HUES48 (cell line): Measurements from ENCODE around the gene C11orf21.
"Not testable (repeated sequence)": the region's sequence is repeated elsewhere in the genome, so short reads cannot be mapped to it uniquely, and the experiment has no call there.

ENCODE experiments used
- H3K27ac ChIP-seq: one replicate; pipeline ENCODE4 v1.7.0; 2013; ENCODE audit warnings: low read depth, low read length, inconsistent platforms
- H3K27me3 ChIP-seq: 2 replicates; pipeline ENCODE4 v1.6.1; 2013; ENCODE audit warnings: mild to moderate bottlenecking, low read length; ENCODE audit not compliant: control insufficient read depth, insufficient read depth
- H3K36me3 ChIP-seq: 2 replicates; pipeline ENCODE4 v1.6.1; 2013; ENCODE audit warnings: low read length; ENCODE audit not compliant: control insufficient read depth, insufficient read depth
- H3K4me1 ChIP-seq: 2 replicates; pipeline ENCODE4 v1.6.1; 2013; ENCODE audit warnings: mild to moderate bottlenecking, low read length; ENCODE audit not compliant: control insufficient read depth, insufficient read depth
- H3K4me3 ChIP-seq: 2 replicates; pipeline ENCODE4 v1.5.1; 2013; ENCODE audit warnings: mild to moderate bottlenecking, low read depth, low read length
- H3K9ac ChIP-seq: 2 replicates; pipeline ENCODE4 v1.6.1; 2013; ENCODE audit warnings: mild to moderate bottlenecking, low read depth, low read length, moderate library complexity
- H3K9me3 ChIP-seq: 2 replicates; pipeline ENCODE4 v1.6.1; 2013; ENCODE audit warnings: low read length; ENCODE audit not compliant: control insufficient read depth, insufficient read depth

C11orf21 gene

GRCh38 chr11:2301631-2302305, at the start of gene C11orf21, which contains the start of gene TSPAN32:
C11orf21 (minus strand) TSS chr11:2301918; CDS start chr11:2301808, 110 bp downstream.
TSPAN32 (plus strand) TSS chr11:2302013; CDS start chr11:2302150, 137 bp downstream.
- Histone ChIP-seq H3K4me3 (no peak within 1 kb of the TSS), H3K36me3 (no peaks in the 10 kb centered on the region), H3K9me3 (no peaks in the 10 kb centered on the region), H3K4me1 (no peaks in the 10 kb centered on the region), H3K27ac (no peak within 1 kb of the TSS), H3K27me3 (no peaks in the 10 kb centered on the region), H3K9ac (no peak within 1 kb of the TSS)

DNA sequence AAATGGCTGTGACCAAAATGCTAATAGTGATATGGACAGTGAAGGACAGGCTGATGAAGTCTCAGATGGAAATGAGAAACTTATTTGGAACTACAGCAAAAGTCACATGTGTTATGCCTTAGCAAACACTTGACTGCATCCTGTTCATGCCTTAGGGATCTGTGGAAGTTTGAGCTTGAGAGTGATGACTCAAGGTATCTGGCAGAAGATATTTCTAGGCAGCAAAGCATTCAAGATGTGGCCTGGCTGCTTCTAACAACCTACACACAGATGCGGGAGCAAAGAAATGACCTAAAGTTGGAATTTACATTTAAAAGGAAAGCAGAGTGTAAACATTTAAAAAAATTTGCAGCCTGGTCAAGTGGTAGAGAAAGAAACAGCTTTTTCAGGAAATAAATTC, 47.3 kb upstream of the C11orf21 start:
- Histone ChIP-seq H3K4me1 (no peaks in the 10 kb centered on the region), H3K36me3 (no peaks in the 10 kb centered on the region), H3K9me3 (peaks cover 22% of the 10 kb centered on the region), H3K4me3 (no peak overlapping the region), H3K9ac (no peak overlapping the region), H3K27me3 (no peaks in the 10 kb centered on the region), H3K27ac (no peak overlapping the region)

DNA sequence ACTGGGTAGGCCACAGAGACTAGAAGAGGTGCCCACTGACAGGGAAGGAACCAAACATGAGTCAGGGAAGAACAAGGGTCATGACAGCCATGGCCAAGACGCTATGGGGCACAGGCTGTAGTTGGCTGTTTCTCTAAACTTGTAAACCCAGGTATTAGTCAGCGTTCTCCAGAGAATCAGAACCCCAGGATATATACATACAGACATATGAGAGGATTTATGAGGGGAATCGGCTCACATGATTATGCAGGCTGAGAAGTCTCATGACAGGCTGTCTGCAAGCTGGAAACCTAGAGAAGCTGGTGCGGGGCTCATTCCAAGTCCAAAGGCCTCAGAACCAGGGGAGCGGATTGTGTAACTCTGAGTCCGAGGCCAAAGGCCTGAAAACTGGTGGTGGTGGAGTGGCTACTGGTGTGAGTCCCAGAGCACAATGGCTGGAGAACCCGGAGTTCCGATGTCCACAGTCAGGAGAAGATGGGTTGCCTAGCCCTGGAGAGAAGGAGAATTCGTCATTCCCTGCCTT, 45.7 kb upstream of the C11orf21 start:
- Histone ChIP-seq H3K27ac (no peak overlapping the region), H3K27me3 (no peaks in the 10 kb centered on the region), H3K4me1 (no peaks in the 10 kb centered on the region), H3K9me3 (peaks cover 22% of the 10 kb centered on the region), H3K4me3 (no peak overlapping the region), H3K36me3 (no peaks in the 10 kb centered on the region), H3K9ac (no peak overlapping the region)

- H3K4me1 ChIP-seq, result no peaks in the 10 kb centered on the region
- H3K4me3 ChIP-seq, result no peak overlapping the region
- H3K9me3 ChIP-seq, result peaks cover 22% of the 10 kb centered on the region
- no peaks in the 10 kb centered on the region for H3K36me3 ChIP-seq
- no peaks in the 10 kb centered on the region for H3K27me3 ChIP-seq
- H3K9ac ChIP-seq, result no peak overlapping the region
- no peak overlapping the region for H3K27ac ChIP-seq
Measured at GRCh38 chr11:2346586-2347307, 45.0 kb upstream of the C11orf21 start.

- no peak overlapping the region for H3K4me3 ChIP-seq
- H3K9ac ChIP-seq, result no peak overlapping the region
- no peaks in the 10 kb centered on the region for H3K4me1 ChIP-seq
- H3K9me3 ChIP-seq, result peaks cover 22% of the 10 kb centered on the region
- H3K36me3 ChIP-seq, result no peaks in the 10 kb centered on the region
- H3K27me3 ChIP-seq, result no peaks in the 10 kb centered on the region
- no peak overlapping the region for H3K27ac ChIP-seq
Measured at GRCh38 chr11:2346014-2346413, 44.3 kb upstream of the C11orf21 start.

DNA sequence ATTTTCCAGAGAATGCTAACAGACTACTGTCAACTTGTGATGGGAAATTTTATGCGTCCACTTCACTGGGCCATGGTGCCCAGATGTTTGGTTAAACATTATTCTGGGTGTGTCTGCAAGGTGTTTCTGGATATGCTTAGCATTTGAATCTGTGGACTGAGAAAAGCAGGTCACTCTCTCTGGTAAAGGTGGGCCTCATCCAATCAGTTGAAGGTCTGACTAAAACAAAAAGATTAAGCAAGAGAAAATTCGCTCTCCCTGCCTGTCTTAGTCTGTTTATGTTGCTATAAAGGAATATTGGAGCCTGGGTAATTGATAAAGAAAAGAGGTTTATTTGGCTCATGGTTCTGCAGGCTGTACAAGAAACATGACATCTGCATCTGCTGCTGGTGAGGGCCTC, 43.3 kb upstream of the C11orf21 start:
- no peak overlapping the region for H3K27ac ChIP-seq
- H3K36me3 ChIP-seq, result no peaks in the 10 kb centered on the region
- peaks cover 19% of the 10 kb centered on the region for H3K9me3 ChIP-seq
- no peaks in the 10 kb centered on the region for H3K4me1 ChIP-seq
- H3K27me3 ChIP-seq, result no peaks in the 10 kb centered on the region
- no peak overlapping the region for H3K4me3 ChIP-seq
- H3K9ac ChIP-seq, result no peak overlapping the region

DNA sequence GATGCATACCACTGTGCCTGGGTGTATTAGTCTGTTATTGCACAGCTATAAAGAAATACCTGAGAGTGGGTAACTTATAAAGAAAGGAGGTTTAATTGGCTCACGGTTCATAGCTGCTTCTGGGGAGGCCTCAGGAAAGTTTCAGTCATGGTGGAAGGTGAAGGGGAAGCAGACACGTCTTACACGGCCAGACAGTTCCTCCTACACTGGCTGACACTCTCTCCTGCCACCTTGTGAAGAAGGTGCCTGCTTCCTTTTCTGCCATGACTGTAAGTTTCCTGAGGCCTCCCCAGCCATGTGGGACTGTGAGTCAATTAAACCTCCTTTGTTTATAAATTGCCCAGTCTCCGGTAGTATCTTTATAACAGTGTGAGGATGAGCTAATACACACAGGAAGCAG, 41.8 kb upstream of the C11orf21 start:
- Histone ChIP-seq H3K36me3 (no peaks in the 10 kb centered on the region), H3K9me3 (peaks cover 6% of the 10 kb centered on the region; the same call in 1 of the 2 replicates), H3K27ac (no peak overlapping the region), H3K27me3 (no peaks in the 10 kb centered on the region), H3K4me1 (peaks cover 13% of the 10 kb centered on the region), H3K9ac (no peak overlapping the region), H3K4me3 (no peak overlapping the region)

GRCh38 chr11:2342981-2343380, 41.3 kb upstream of the C11orf21 start:
- Histone ChIP-seq H3K36me3 (no peaks in the 10 kb centered on the region), H3K4me3 (no peak overlapping the region), H3K9ac (no peak overlapping the region), H3K27ac (no peak overlapping the region), H3K4me1 (peaks cover 18% of the 10 kb centered on the region), H3K9me3 (peaks cover 6% of the 10 kb centered on the region; the same call in 1 of the 2 replicates), H3K27me3 (no peaks in the 10 kb centered on the region)

DNA sequence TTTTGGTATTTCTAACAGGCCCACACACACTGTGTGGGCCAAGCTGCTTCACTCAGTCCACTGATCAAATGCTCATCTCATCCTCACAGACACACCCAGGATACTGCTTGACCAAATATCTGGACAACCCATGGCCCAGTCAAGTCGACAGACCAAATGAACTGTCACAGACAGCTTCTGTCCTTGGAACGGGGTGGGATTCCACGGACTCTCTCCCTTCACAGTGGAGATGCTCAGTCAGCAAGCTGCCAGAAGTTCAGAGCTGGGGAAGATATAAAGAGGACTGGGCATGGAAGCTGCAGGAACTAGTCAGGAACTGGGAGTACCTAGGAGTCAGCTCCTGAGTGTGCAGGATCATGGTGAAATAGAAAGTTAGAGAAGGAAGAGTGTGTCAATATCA, 40.8 kb upstream of the C11orf21 start:
- H3K36me3 ChIP-seq, result no peaks in the 10 kb centered on the region
- H3K27ac ChIP-seq, result no peak overlapping the region
- no peak overlapping the region for H3K4me3 ChIP-seq
- peaks cover 6% of the 10 kb centered on the region; the same call in 1 of the 2 replicates for H3K9me3 ChIP-seq
- peaks cover 21% of the 10 kb centered on the region for H3K4me1 ChIP-seq
- H3K27me3 ChIP-seq, result no peaks in the 10 kb centered on the region
- H3K9ac ChIP-seq, result no peak overlapping the region

- H3K9ac ChIP-seq, H3K36me3 ChIP-seq, H3K4me3 ChIP-seq, H3K27me3 ChIP-seq, H3K9me3 ChIP-seq: not testable (repeated sequence)
- peak overlapping the region; percentile 51 for H3K27ac ChIP-seq
- H3K4me1 ChIP-seq, result peaks cover 21% of the 10 kb centered on the region
Measured at GRCh38 chr11:2338760-2339159, 37.0 kb upstream of the C11orf21 start.

DNA sequence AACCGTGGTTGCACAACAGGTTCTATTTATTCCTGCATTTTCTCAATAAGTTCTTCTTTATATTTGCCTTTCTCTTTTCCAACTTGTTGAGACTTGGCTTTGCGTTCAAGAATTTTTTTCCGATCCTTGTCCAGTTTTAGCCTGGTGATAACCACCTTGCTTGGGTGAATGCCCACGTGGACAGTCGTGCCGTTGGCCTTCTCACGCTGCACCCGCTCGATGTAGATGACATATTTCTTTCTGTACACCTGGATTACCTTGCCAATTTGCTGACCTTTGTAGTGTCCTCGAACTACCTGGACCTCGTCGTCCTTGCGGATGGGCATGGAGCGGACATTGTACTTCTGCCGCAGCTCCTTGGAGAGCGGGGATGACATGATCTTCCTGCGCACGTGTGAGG, 33.6 kb upstream of the C11orf21 start:
- H3K27ac ChIP-seq, H3K36me3 ChIP-seq, H3K9me3 ChIP-seq, H3K27me3 ChIP-seq, H3K4me3 ChIP-seq, H3K9ac ChIP-seq: not testable (repeated sequence)
- H3K4me1 ChIP-seq, result peaks cover 21% of the 10 kb centered on the region
